ENCODE measurements around the gene CORO2B.

GRCh38 chr15:68701886-68702285 lies 123.1 kb downstream of the CORO2B start:
- TF ChIP-seq YY1 (IDR thresholded peaks at IDR 0.05; ENCODE audit: insufficient read depth, insufficient read length) (no peak), ZNF274 (IDR thresholded peaks at IDR 0.05; ENCODE audit: low read depth, low read length) (no peak)

All from NT2/D1 (cell line).